GM18526 (cell line): ENCODE measurements around the gene UTP14A.

Source experiments
- POLR2A ChIP-seq: IDR thresholded peaks from 3 replicates; pipeline ENCODE4 v1.6.1; 2011; ENCODE audit not compliant: insufficient read length; ENCODE audit errors: extremely low read depth

Gene UTP14A

DNA sequence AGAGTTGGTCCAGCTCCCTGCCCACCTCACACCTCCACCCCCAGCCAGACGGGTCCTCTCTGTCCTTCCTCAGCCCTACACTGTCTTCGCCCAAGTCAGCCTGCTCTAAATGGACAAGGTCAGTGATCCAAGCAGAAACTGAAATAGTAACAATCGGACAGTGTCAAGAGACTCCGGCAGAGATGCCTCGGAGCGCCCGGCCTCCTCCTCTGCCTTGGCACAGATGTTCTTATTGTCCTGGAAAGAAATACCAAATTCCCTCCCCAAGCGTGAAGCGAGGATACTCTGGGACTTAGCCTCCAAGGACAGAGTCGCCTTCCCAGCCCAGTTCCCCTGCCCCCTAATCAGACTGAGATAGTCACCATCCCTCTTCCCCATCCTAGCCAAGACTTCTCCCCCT, 28.5 kb downstream of the UTP14A start:
- TF ChIP-seq POLR2A, result no peak

DNA sequence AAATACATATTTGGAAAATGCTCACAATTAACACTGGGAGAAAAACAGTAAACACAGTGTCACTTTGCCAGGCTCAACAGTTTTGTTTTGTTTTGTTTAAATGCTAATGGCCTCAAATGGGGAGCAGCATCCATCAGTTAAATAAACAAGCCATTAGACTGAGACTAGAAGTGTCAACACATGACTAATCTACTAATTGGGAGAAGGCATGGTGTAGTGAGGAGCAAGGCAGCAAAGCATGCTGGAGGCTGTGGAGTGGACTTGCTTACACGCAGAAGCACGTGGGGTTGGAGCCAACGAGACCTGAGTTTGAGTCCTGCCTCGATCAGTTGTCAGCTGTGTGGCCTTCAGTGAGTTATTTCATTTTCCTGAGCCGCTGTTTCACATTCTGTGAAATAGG, 29.0 kb downstream of the UTP14A start:
- TF ChIP-seq POLR2A, result no peak

DNA sequence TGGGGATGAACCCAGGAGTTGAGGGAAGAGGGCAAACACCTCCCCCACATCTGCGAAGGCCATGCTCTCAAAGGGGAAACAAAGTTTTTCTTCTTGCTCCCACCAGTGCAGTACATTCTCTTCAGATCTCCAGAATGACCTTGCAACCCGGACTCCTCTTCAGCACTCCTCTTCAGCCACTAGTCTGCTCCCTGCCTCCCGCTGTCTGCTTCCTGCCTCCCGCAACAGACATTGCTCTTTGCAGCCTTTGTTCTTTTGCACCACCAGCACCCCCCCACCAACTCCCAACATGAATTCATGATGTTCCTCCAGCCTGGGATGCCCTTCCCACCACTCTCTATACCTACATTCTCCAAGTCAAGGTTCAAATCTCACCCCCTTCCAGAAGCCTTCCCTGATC, 32.1 kb downstream of the UTP14A start:
- TF ChIP-seq POLR2A, result no peak

DNA sequence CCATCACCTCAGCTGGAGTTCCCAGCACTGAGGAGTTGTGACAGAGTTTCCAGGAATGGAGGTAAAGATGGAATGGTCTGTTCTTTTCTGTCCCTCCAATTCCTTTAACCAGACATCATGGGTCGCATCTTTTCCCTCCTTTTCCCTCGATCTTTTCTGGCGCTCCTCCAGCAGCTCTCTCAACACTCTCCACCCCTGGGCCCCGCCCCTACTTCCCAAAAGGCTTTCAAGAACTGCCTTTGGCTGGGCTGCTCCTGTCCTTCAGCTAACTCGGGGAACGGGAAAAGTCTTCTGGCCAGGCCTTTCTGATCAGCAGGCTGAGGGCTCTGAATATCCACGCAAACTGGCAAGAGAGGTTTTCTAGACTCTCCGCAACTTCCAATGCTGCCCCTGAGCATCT, 34.0 kb downstream of the UTP14A start:
- no peak for TF ChIP-seq POLR2A

DNA sequence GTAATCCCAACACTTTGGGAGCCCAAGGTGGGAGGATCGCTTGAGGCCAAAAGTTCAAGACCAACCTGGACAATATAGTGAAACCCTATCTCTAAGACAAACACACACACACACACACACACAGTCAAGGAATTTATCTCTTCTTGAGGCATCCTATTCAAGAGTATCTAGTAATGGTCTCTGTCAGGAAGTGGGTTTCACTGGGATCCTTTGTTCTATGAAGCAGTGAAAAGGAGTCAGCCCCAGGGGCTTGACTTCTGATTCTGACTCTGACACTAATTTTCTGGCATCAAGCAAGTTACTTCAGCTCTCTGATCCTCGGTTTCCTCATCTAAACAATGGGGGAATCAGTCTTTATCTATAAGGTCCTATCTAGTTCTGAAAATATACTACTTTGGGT, 34.8 kb downstream of the UTP14A start:
- no peak for TF ChIP-seq POLR2A

DNA sequence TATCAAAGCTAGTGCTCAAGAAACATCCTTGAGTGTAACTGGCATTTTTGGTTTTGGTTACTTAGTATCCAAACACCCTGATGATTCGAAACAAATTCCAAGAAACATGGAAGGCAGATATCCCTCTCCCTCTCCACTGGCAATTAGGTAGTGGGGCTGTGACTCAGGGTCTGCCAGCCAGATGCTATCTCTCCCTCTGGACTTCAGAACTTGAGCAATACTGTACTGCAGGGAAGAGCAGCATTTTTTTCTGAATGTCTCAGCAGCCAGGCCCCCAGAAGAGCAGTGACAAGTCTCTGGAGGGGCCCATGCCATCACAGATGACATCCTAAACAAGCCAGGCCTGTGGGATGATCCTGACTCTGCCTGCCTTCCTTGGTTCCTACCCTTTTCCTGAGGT, 39.2 kb downstream of the UTP14A start:
- no peak for TF ChIP-seq POLR2A

DNA sequence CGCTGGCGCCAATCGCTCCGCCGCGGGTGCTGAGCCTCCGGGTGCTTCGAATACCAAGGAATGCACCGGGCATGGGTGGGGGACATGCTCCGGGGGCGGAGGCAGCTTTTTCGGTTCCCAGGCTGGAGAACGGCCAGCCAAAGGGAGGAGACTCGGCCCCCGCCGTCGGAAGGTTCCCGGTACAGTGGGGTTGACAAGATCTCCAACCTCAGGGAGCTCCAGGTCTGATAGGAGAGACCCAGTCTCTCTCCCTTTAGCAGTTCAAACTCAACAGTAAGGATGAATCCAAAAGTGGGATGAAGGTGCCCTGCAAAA, 47.3 kb downstream of the UTP14A start:
- TF ChIP-seq POLR2A, result no peak

DNA sequence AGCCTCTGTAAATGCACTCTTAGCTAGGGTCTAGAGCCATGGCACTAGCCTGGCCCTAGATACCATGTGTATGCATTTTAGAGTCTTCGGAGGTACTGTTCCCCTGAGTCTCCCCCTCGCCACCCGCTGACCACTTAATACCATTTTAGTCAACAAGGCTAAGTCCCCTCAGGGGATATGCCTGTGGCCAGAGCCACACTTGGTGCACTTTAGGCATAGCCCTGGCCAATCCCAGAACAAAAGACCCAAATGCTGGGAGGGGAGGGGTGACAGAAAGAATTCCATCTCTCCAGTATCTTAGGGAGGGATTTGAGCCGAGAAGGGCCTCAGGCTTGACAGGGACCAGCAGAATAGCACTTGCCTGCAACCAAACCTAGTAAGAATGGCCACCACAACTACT, 47.9 kb downstream of the UTP14A start:
- no peak for TF ChIP-seq POLR2A

DNA sequence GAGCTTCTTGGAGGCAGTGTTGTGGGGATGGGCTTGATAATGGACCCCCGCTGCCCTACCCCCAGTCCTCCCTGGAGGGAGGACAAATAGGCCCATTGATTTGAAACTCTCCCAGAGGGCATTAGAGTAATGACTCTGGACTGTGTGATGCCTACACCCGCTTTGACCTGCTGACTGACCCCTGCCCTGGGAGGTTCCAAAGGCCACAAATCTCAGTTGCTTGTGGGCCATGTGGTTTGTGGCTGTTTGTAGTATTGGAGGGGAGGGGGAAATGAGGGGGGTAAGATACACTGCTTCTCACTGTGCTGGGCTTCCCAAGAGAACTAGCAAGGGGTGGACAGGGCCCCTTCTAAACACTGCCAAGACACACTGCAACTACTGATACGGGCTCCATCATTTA, 48.8 kb downstream of the UTP14A start:
- TF ChIP-seq POLR2A, result no peak

DNA sequence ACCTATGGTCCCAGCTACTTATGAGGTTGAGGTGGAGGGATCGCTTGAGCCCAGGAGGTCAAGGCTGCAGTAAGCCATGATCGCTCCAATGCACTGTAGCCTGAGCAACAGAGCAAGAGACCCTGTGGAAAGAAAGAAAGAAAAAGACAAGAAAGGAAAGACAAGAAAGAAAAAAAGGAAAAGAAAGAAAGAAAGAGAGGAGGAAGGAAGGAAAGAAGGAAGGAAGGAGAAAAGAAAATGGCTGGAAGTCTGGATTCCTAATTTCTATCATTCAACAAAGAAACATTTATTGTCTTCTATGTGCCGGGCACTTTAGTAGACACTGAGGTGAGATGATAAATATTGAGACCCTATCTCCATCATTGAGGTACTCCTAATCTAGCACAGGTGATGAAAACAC, 49.7 kb downstream of the UTP14A start:
- no peak for TF ChIP-seq POLR2A

DNA sequence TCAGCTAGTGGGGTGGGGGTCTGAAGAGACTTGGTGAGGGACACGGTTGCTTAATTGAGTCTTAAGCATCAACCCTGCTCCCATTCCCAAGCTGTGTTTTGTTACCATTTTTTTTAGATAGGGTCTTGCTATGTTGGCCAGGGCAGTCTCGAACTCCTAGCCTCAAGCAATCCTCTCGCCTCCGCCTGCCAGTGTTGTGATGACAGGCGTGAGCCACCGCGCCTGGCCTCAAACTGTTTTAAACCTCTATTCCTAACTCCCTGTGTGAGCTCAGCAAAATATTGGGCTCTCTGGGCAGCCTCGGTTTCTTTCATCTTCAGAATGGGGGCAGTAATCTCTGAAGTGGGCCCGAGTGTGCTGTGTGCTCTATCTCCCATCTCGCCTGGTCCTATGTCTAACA, 50.2 kb downstream of the UTP14A start:
- no peak for TF ChIP-seq POLR2A

DNA sequence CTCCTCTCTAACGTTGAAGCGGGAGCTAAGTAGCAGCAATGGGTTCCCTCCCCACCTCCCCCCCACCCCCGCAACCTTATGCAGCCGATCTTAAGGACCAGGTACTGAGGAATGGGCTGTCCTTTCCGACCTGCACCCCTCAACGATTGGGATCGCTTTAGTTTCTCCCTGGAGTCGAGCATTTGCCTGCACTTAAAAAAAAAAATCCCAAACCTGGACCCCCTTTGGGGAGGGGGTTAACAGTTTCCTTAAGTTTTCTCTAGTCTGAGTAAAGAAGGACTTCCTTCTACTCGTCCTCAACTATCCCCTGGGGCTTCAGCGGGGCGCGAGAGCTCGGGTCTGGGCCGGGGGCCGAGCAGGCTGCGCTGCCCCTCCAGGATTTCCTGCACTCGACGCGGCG, 50.8 kb downstream of the UTP14A start:
- TF ChIP-seq POLR2A, result no peak

DNA sequence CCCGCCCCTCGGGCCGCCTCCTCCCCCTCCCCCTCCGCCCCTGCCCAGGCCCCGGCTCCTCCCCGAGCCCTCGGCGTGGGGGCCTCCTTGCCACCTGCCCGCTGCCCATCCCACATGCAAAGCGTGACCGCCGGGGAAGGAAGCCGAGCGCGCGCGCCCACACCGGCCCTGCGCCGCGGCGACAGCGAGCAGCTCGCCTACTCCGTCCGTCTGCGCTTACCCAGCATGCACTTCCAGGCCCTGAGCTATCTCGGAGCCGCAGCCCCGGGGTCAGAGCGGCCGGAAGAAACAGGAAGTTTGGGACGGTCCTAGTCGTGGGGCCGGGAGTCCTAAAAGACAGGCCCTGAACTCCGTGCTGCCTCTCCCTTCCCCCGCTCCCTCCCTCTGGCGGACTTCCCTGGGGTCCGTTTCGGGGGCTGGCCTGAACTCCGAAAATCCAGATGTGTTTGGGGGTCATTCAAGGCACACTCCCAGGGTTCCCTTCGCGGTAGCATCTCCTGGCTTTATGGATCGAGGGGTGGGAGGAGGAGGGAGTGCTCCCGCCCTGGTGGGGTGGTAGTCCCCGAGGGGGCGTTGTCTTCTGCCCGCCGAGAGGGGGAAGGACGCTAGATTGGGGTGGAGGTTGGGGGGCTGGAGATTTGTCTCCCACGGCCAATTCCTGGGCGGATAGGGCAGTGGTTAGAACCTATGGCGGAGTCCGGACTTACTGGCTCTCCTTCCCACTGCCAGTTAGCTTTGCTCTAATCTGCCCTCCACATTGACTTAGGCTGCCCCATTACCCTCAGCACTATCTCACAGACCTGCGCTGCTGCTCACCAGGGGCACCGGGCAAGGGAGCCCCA, 51.5 kb downstream of the UTP14A start:
- TF ChIP-seq POLR2A, result peak; percentile 74

DNA sequence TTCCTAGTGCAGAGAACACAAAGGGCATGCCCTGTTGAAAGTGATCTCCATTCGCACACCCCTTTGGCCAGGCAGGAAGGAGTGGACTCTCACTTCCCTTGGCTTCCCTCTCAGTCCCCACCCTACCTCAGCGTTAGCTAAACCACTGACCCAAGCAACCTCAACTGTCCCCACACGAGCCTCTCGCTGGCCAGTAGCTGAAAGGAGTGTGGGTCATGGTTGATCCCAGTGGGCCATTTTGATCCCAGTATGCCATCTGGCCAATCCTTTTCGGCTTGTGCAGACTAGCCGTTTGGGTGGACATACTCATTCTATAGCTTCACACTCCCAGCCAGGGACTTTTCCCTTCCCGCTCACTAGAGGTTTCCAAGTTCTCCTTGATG, 52.1 kb downstream of the UTP14A start:
- TF ChIP-seq POLR2A, result no peak

DNA sequence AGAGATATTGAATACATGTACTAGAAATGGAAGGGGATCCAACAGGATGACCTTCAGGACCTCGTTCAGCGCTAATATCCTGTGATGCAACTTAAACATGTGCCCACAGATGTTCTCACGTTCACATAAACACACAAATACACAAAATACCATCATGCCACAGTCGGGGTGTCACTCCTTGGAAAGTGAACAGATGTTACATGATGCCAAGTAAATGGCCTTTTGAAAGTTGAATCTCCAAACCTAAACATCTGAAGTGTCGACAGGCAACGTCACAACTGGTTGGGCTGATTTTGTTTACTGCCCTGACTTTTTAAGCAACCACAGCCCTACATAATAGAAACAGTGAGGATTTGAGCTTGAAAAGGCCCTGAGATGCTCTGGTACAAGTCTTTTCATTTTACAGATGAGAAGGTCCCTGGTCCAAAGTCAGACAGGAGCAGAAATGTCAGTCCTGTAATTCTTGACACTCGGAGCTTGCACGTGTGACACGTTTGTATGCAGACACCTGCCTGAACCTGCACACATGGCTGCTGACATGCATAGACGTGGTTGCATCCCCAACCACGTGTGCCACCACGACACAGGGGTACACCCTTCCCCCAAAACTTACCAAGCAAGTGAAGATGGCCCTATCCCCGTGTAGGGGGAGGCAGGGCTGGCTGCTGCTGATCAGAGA, 53.0 kb downstream of the UTP14A start:
- no peak for TF ChIP-seq POLR2A

DNA sequence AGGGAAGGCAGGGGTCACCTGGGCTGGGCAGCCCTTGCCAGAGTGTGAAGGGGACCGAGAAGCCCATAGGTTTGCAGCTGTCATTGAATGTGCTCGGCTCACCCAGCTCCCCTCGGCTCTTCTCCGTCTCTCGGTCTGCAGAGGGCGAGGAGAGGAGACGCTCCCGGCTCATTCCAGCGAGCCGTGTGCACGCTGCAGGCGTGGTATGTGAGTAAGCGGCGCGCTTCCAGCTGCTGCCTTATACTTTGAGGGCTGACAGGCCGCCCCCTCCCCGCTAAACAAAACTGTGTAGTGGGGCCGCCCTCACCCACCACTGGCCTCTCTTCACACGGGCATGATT, 53.5 kb downstream of the UTP14A start:
- no peak for TF ChIP-seq POLR2A
